HG03097 (cell line): ENCODE data around the gene AMFR.

ENCODE experiments used
- ATAC-seq: cut with Tn5 transposase; IDR thresholded peaks from one replicate; pipeline ENCODE4 v1.9.1; 2021; ENCODE audit not compliant: unreplicated experiment, low FRiP score

The AMFR gene

GRCh38 chr16:56424791-56425438 is 430 bp downstream of the AMFR start:
- peak; percentile 31 for ATAC-seq

GRCh38 chr16:56424404-56424764 is 961 bp downstream of the AMFR start:
- no peak for ATAC-seq

- ATAC-seq = no peak
Observed at GRCh38 chr16:56423584-56424403, 1.6 kb downstream of the AMFR start.

GRCh38 chr16:56422896-56423441 is 2.4 kb downstream of the AMFR start:
- ATAC-seq = no peak

GRCh38 chr16:56421976-56422669 is 3.2 kb downstream of the AMFR start:
- no peak for ATAC-seq

GRCh38 chr16:56421313-56421712 is 4.0 kb downstream of the AMFR start:
- ATAC-seq = no peak

- no peak for ATAC-seq
Observed at GRCh38 chr16:56420613-56421012, 4.7 kb downstream of the AMFR start.

- ATAC-seq = no peak
Observed at GRCh38 chr16:56419740-56420548, 5.4 kb downstream of the AMFR start.

GRCh38 chr16:56417138-56417537 is 8.2 kb downstream of the AMFR start:
- no peak for ATAC-seq

- no peak for ATAC-seq
Observed at GRCh38 chr16:56415875-56416274, 9.5 kb downstream of the AMFR start.

- ATAC-seq = no peak
Observed at GRCh38 chr16:56414366-56414765, 11.0 kb downstream of the AMFR start.

- ATAC-seq = no peak
Observed at GRCh38 chr16:56413381-56413780, 12.0 kb downstream of the AMFR start.

GRCh38 chr16:56411624-56412023 is 13.7 kb downstream of the AMFR start:
- no peak for ATAC-seq

GRCh38 chr16:56411123-56411522 is 14.2 kb downstream of the AMFR start:
- ATAC-seq = no peak

- no peak for ATAC-seq
Observed at GRCh38 chr16:56409195-56409594, 16.1 kb downstream of the AMFR start.

- no peak for ATAC-seq
Observed at GRCh38 chr16:56408379-56409098, 16.8 kb downstream of the AMFR start.

- no peak for ATAC-seq
Observed at GRCh38 chr16:56405977-56406672, 19.2 kb downstream of the AMFR start.

GRCh38 chr16:56401482-56401881 is 23.9 kb downstream of the AMFR start:
- no peak for ATAC-seq

- ATAC-seq = no peak
Observed at GRCh38 chr16:56400458-56400857, 24.9 kb downstream of the AMFR start.
